NCI-H2171 (cell line): Measurements from ENCODE around the gene WNT3A.

Source experiments
- DNase-seq: peaks from one replicate; lab custom pipeline; 2025; lab: John Stamatoyannopoulos, UW

Gene WNT3A

DNA sequence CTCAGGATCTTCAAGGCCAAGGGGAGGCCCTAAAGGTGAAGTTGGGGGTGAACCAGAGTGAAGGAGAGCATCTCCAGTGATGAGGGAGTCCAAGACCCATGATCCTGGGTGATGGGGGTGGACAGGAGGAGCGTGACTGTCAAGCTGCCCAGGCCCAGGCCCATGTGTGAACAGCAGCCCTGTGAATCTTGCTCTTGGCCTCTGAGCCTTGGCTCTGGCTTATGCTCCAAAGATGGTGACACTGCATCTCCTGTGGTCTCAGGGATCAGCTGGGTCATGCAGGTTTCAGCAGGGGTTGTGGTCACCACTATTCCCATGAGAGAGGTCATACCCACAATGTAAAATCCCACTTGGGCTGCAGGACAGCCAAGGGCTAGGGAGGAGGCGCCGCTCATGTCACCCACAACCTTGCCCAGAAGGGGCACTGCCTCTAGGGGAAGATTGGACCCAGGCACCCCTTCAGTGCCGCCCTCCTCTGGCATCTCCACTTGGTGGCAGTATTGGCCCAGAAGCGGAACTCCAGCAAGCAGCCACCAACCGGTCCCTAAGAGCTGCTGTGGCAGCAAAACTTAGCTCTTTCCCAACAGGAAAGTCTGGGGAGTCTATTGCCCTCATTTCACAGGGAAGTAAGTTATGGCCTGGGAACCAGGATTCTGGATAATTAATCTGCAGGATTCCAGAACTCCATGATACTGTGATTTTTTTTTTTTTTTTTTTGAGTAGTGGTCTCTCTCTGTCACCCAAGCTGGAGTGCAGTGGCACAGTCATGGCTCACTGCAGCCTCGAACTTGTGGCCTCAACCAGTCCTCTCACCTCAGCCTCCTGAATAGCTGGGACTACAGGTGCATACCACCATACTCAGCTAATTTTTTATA, 7.5 kb upstream of the WNT3A start:
- peak; percentile 37 for DNase-seq

DNA sequence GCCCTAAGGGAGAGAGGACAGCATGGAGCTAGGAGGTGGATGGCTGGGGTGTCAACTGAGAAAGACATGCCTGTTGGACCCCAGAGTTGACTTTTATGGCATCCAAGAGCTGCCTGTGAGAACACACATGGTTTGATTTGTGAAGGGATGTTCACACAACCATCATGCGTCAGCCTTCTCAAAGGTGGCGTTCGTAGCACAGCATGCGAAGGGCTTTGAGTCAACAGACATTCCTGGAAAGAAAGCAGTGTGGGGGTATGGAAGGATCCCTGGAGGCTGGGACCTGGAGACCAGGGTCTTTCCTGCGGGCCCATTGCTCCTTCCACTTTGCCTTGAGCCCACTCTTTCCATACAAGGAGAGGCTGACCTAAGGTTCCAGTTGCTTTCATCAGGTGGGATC, 6.4 kb upstream of the WNT3A start:
- no peak for DNase-seq

DNA sequence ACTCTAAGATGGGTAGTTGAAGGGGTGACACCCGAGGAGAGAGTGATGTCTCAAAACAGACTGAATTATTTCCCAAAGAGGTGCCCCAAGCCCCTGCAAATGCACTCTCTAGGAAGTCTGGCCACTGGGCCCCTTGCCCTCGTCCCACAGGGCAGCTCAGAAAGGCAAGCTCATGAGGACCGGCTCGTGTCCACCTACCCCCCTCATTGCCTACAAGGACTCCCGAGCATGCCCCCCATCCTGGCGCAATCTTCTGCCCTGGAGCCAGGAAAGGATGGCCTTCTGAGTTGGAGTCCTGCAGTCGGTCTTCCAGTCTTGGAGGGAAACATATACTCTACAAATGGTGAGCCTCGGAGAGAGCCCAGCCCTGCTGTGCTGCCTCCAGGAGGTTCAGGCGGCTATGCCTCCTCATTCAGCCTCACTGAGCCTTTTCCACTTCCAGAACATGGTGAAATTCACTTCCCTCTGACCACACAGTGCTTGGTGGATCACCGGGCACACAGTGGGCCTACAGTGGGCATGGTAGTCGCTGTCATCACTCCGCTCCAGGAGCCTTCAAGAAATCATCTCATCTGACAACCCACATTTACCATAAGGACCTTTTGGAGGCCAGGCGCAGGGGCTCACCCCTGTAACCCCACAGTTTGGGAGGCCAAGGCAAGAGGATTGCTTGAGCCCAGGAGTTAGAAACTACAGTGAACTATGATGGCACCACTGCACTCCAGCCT, 5.8 kb upstream of the WNT3A start:
- no peak for DNase-seq

DNA sequence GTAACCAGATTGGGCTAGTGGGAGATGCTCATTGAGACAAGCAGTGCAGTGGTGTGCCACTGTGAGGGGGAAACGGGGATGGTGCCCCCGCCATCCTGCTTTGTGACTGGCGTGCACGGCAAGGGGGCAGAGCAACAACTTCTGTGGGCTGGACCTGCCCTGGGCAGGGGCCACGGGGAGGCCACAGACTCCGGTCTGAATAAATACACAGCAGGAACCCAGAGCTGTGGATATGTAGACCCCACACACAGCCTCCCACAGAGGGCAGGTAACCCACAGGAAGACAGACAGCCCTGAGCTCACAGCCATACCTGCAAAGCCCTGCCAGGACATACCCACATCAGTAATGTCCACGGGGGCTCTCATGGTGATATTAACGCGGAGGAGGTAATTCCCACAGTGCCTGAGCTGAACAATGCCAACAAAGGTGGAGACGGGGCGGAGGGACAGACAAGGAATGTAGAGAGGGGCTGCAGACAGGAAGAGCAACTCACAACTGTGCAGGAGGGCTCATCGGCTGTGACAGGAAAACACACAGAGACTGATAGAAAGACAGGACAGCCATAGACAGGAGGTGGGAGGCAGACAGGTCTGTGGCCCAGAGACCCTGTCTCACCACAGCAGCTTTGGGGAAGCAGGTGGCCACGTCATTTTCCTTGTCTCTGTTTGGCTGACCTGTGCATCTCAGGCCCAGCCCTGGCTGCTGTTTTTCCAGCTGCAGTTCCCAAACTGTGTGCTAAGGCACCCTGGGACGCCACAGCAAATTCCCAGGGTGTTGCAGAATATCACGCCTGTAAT, 4.9 kb upstream of the WNT3A start:
- DNase-seq, result no peak

DNA sequence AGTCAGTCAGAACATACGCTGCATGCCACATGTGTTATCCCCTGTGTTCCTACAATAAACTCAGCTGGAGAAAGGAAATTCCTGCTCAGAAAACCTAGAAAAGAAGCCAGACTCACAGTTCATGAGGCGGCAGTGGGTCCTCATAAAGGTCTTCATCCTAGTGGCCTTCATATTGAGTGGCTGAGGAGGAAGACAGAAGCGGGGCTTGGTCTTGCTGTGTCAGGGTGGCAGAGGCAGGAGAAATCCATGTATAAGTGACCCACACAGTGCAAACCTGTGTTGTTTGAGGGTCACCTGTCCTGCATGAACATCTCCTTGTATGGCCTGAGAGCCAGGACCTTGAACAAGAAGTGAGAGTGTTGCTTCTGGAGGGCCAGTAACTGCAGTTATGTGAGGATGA, 4.0 kb upstream of the WNT3A start:
- DNase-seq, result no peak

DNA sequence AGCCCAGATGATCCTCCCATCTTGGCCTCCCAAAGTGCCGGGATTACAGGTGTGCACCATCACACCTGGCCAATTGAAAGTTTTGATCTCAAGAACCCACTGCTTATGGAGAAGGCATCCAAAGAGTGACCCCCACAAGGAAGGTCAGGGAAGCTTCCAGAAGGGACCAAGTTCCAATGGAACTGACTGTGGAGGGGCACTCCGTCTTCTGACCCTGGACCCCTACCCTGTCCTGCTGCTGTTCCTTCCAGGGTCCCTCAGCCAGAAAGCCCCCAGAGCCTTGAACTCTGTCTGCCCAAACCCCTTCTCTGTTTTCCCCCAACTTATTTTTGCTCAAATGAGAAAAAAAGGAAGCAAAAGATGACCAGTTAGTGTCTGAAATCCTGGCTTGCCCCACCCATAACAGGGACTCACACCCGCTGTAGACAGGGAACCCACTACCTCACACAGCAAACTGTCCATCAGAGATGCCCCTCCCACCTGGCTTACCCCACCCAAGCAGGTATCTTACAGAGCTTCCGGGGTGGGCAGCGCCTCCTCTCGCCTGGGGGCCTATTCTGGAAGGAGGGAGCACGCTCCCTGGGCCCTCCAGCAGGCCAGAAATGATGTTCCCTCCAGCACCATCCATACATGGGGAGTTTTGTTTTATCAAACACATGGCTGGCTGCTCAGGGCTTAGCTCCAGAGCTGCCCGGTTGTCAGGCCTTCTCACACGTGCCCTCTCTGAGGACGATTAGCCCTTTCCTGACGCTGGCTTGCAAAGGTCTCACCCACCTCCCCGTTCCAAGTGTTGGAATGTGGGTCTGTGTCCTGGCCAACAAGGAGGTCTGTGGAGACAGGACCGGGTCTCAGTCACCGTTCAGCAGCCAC, 3.1 kb upstream of the WNT3A start:
- no peak for DNase-seq

DNA sequence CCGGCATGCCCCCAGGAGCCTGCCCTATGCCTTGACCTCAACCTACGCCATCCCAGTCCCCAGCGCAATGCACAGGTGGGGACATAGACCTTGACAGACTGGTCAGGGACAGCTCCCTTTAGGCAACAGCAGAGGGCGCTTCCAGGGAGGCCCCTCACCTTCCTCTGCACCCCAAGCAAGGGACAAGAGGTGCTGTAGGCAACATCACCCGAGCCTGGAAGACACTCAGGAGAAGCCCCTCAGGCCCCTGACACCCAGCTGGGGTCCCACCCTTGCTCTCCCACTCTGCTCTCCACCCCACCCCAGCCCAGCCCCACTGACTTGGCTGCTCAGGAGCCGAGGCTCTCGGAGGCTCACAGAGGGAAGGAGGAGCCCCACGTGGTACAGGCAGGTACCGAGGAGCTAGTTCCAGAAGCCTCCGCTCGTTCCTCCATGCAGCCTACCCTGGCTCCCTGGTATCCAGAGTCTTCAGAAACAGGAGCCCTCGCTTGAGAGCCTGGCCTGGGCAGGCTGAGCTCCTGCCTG, 2.4 kb upstream of the WNT3A start:
- no peak for DNase-seq

DNA sequence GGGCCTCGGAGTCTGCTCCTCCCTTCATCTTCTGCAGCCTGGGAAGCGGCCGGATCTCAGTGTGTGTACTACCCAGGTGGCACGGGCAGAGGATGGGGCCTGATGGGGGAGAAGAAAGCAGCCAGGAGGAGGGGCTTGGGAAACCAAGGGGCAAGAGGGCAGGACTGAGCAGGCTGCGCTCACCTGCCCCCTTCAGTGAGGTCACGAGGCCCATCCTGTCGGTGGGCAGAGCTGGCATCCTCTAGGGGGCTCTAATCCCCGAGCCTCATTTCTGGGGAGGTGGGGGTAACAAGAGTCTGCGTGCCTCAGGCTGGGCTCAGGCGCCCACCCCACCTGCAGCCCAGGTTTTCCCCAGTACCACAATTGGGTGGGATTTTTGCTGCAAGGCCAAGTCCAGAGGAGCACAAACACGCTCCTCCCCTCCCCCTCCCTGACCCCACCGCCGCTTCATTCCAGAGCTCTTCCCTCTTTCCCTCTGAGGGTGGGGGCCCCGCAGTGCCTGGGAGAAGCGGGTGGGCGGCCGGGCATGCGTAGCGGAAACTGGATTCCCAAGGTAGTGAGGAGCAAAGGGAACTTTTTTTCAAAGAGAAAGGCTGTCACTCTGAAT, 1.8 kb upstream of the WNT3A start:
- DNase-seq, result no peak

DNA sequence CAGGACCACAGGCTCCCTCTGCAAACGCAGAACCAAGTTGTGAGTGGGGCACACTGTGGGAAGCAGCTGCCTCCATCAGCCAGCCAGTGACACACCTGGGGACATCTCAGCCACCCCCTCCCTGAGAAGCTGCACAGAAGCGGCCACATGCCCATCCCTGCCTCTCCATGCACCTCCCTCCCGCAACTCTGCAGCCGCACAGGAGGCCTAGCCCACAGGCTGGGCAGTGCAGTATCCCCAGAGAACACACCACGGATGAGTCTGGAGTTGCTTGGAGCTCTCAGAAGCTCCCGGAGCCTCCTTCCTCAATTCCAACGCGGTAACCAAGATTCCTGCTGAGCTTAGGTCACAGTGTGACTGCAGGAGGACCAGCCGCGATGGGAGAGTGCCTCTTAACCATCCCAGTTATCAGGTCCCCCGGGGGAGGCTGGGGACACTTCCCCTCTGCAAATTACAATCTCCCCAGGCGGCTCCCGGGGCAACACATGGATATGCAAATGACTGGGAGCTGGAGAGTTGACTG, 1.2 kb upstream of the WNT3A start:
- DNase-seq, result no peak

DNA sequence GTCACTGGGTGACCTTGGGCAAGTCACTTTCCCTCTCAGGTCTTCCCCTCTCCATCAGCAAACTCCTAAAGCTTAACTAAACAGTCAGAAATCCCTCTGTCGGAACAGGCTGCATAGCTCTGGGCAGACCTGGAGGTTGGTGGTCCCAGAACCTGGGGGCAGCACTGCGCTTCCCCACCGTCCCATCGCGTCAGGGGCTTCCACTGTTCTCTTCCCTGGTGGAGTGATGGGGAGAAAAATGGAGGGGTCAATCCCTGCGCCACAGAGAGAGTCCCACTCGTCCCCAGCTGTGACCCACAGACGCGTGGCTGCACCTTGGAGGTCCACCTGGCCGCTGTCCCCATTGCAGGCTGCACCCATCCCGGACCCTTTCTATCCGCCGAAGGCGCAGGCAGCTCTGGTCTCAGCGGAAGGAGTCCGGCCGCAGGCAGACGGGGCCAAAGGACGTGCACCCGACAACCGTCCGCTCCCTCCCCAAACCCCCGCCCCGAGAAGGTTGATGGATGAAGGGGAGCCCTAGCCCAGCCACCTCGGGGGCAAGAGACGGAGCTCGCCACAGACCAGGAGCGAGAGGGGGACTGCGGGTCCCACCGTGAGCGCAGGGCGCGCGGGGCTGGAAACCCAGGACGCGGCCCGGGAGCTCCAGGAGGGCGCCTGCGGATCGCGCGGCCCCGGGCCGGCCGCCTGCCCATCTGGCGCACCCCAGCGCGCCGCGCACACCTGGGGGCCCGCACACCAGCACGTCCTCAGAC, 588 bp upstream of the WNT3A start:
- DNase-seq, result no peak

DNA sequence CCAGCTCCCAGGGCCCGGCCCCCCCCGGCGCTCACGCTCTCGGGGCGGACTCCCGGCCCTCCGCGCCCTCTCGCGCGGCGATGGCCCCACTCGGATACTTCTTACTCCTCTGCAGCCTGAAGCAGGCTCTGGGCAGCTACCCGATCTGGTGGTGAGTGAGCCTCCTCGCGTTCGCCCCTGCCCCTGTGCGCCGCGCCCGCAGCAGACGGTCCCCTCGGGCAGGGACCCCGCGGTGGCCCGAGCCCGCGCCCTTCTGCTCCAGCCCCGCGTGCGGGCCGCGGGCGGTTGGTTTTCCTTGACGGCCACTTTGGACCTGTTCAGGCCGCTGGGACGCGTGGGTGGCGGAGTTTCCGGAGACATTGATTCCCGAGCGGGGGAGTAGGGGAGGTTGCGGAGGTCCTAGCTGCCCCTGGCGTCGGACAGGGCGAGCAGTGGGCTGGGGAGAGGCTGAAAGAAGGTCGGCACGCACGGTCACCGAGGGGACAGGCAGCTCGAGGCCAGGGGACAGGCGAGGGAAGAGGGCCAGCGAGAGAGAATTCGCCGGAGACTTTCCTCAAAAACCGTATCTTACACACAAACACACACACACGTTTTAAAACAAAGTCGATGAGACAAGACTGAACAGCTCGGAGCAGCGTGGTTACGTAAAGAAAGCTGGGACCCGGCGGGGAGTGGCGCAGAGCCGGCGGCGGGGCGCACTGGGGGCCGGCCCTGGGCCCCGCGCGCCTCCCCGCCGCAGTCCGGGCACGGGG, 427 bp downstream of the WNT3A start:
- no peak for DNase-seq

DNA sequence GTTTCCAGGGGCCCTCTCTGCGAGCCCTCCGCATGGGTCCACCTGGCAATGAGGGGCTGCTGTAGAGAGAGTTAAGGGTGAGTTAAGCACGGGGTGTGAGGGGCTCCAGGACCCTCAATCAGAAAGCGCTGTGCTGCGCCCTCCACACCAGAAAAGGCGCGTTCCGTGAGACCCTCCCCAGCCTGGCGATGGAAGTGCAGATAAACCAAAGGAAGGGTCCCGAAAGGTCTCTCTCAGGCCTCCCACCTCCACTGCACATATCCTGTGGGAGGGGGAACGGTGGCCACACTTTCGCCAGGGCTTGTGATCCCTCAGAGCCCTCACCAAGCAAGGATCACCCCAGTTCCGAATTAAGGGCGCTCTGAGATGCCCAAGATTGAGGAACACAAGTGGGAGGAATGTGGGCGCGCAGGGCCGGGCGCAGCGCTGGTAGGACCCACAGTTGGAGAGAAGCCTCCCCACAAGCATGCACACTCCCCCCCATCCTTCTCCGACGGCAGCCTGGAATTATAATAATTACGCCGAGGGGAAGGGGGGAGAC, 1.1 kb downstream of the WNT3A start:
- DNase-seq, result no peak

DNA sequence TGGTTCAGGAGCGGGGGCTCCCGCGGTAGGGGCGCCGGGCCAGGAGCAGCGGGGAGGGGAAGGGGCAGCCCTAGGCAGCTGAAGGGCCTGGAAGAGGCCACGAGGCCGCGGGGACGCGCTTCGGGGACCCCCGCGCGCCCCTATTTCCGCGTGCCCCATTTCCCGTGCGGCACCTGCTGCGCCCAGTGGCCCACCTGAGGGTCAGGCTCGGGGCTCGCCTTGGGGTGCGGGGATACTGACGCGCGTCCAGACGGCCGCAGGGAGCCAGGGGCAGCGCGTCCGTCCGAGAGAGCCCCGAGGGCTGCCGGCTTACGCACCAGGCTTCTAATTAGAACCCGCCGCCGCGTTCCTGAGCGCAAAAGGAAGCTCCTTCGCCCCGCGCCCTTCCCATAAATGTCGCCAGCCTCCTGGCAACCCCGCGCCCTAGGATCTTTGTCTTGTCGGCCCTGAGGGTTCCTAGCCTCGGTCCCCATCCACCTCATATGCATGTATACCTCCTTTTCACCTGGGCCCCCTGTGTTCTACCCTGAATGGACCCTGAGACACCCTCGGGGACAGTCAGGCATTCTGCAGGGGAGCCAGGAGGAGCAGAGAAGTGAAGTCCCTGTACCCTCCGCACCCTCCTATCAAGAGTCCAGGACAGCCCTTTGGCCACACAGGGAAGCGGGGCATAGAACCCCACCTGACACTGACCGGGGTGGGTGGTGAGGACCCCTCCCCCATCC, 1.8 kb downstream of the WNT3A start:
- no peak for DNase-seq

DNA sequence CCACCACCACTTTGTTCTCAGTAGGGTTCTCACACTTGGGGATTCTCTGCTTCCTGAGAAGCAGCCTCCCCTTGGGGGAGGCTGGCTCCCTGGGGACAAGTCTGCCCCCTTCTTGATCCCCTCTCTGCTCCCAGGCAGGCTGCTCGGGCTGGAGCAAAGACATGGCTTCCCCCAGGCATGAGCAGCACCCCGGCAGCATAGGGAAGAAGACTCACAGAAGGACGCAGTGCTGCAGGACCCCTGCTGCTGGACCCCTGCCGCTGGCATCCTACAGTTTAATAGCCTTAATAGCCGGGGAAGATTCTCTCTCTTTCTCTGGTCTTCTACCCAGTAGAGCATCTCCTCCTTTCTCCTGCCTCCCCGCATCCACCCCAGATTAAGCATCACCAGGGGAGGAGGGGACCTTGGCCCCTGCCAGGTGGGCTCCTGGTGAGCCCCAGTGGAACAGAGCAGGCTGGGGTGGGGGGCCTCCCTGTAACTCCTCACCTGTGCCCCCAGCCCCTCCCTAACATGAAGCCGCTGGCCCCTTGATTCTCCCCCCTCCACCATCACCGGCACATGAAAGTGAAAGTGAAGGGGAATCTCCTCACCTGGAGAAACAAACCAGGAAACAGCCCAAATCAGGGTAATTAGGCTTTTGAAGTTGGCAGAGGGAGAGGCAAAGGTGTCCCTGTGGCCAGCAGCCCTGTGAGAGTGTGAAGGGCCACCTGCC, 2.5 kb downstream of the WNT3A start:
- no peak for DNase-seq

DNA sequence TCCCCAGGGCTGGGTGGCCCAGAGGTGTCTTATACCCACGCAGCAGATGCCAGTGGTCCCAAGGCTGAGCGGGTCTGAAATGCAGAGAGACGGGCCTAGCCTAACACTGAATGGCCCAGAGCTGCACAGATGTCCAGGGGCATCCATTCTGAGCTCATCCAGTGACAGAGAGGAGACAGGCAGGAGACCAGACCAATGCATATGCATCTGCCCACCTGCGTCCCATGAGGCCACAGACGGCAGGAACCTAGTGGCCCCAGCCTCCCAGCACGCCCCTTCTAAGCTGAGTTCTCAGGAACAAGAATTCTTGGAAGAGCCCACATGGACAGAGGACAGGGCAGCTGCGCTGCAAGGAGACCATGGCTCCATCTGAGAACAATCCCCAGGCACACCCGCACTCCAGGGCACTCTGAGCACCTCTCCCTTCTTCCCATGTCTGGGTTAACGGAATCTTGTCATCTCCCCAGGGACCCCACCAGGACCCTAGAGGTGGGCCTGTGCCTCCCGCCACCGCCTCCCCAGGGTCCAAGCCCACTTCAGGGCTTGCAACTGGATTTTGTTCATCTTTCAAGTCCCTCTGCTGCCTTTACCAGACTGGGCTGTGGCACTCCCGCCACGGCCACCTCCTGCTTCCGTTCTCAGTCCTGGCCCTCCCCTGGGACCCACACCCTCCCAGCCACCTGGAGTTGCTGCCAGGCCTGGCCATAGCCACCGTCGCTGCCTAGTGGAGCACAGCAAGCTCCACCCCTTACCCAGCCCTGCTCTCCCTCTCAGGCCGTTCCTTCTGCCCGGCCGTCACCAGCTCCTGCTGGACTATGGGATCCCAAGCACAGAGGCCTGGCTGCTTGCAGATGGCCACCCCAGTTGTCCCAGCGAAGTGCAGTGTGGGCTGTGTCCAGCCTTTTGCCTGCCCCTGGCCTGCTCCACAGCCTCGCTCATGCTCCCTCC, 3.3 kb downstream of the WNT3A start:
- no peak for DNase-seq

DNA sequence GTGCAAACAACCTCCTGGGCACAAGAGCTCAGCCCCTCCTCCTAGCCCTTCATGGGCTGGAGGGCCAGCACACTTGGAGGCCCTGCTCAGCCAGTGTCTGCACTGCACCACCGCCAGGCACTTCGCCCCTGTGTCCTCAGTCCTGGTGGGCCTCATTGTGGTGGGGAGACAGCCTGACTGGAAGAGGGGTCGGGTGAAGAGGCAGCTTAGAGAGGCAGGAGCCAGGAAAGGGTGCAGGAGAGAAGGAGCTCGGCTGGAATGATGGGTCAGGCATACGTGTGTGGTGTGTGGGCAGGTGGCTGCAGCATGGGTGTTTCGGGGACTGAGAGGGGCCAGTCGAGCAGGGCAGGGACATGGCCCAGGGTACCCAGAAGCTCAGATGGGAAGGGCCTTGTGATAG, 4.1 kb downstream of the WNT3A start:
- DNase-seq, result no peak
